Transverse colon (tissue), 4 donors: ENCODE measurements around the gene MAP4K3. TPM values are rescaled to one million over a fixed set of nuclear protein-coding genes. Genes with fewer than 3 reads are reported as not detected.
A peak's percentile ranks its signal among the peaks of the same experiment; 100 is the strongest.

Experiments used
- DNase-seq: peaks from one replicate; pipeline ENCODE4 v3.0.0-alpha.2; 2019
- H3K27ac ChIP-seq, 4 donors: fragments of 200-600 bp; sonication (generic); 2 replicates each; pipeline ENCODE4 v1.5.1; 2016 to 2018; ENCODE audit warnings: inconsistent platforms in 4 of 4
- H3K27me3 ChIP-seq: fragments of 200-600 bp; sonication (generic); 2 replicates; pipeline ENCODE4 v1.5.1; 2017; ENCODE audit warnings: inconsistent platforms
- H3K36me3 ChIP-seq, 4 donors: fragments of 200-600 bp; sonication (generic); 2 replicates each; pipeline ENCODE4 v1.5.1; 2017 to 2019; ENCODE audit warnings: inconsistent platforms in 4 of 4
- H3K4me1 ChIP-seq, 4 donors: fragments of 200-600 bp; sonication (generic); 2 replicates each; pipeline ENCODE4 v1.5.1; 2017 to 2020; ENCODE audit warnings: inconsistent platforms in 4 of 4
- H3K4me3 ChIP-seq, 4 donors: fragments of 200-600 bp; sonication (generic); 1 replicate in 1 of 4; 2 replicates in 3 of 4; pipeline versions ENCODE4 v1.5.1 to v1.6.1; 2017 to 2019; ENCODE audit warnings: inconsistent platforms in 4 of 4
- H3K9me3 ChIP-seq, 2 donors: fragments of 200-600 bp; sonication (generic); 2 replicates each; pipeline ENCODE4 v1.5.1; 2017 to 2019; ENCODE audit warnings: inconsistent platforms in 2 of 2
- EP300 ChIP-seq: sonication (generic); formaldehyde crosslinking; IDR thresholded peaks from one replicate; pipeline ENCODE4 v1.6.1; 2017; ENCODE audit warnings: antibody characterized with exemption, low read depth
- POLR2A ChIP-seq: fragments of 450-650 bp; IDR thresholded peaks from one replicate; pipeline ENCODE4 v1.6.1; 2016; ENCODE audit warnings: antibody characterized with exemption, mild to moderate bottlenecking, moderate library complexity
- POLR2AphosphoS5 ChIP-seq, 3 donors: sonication (generic); formaldehyde crosslinking; IDR thresholded peaks; one replicate each; pipeline ENCODE4 v1.6.1; 2016; ENCODE audit warnings: antibody characterized with exemption in 3 of 3
- WGBS, 2 donors: methylation state at CpG; one replicate each; pipeline ENCODE4 v1.1.5; 2018; ENCODE audit warnings: low coverage in 1 of 2; 5-methylcytosine and 5-hydroxymethylcytosine counted together
- in situ Hi-C, 4 donors: fragments of 200-750 bp; cut with MboI; loops; one replicate each; pipeline versions ENCODE4 v1.15.0 to v1.15.1; 2017; ENCODE audit warnings: low sequenced_read_pairs in 3 of 4, low pct_ligation_motif_present in 1 of 4, low pct_unique_long_range_greater_than_20kb in 1 of 4
- intact Hi-C: fragments of 100-400 bp; cut with DNase I; formaldehyde crosslinking; loops from one replicate; pipeline ENCODE4 v1.15.1; 2023; ENCODE audit warnings: low total_unique reads
- total RNA-seq, 4 donors: library from RNA; depleted of rRNA; stranded (reverse); fragments of >200 nt; gene quantifications; one replicate each; pipeline ENCODE4 v1.1.0, GENCODE V29; 2016
- TF ChIP-seq, protein P1 (sequence below), 5 experiments: fragments of 200-600 bp in 3 of 5; fragments of 450-650 bp in 2 of 5; sonication (generic) in 3 of 5; IDR thresholded peaks; 1 replicate in 2 of 5; 2 replicates in 3 of 5; pipeline ENCODE4 v1.5.1; 2016 to 2017; ENCODE audit warnings: antibody characterized with exemption in 5 of 5, inconsistent platforms in 3 of 5, mild to moderate bottlenecking in 2 of 5, moderate library complexity in 1 of 5

Gene MAP4K3
- total RNA-seq, 4 donors from 2014 or later: 42.6 to 131 (median 91.8) TPM

DNA sequence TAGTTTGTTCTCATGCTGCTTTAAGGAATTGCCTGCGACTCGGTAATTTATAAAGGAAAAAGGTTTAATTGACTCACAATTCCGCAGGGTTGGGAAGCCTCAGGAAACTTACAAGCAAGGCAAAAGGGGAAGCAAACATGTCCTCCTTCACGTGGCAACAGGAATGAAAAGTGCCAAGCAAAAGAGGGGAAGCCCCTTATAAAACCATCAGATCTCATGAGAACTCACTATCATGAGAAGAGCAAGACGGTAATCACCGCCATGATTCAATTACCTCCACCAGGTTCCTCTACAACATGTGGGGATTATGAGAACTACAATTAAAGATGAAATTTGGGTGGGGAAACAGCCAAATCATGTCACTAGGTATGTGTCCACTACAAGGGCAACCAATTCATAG lies 53.9 kb downstream of the MAP4K3 start:
- no peak for DNase-seq
- no peaks in the 10 kb centered on the region for H3K36me3 ChIP-seq
- H3K9me3 ChIP-seq: no peaks in the 10 kb centered on the region
- TF ChIP-seq POLR2AphosphoS5 (IDR thresholded peaks at IDR 0.05): no peak
- TF ChIP-seq, protein P1, sequence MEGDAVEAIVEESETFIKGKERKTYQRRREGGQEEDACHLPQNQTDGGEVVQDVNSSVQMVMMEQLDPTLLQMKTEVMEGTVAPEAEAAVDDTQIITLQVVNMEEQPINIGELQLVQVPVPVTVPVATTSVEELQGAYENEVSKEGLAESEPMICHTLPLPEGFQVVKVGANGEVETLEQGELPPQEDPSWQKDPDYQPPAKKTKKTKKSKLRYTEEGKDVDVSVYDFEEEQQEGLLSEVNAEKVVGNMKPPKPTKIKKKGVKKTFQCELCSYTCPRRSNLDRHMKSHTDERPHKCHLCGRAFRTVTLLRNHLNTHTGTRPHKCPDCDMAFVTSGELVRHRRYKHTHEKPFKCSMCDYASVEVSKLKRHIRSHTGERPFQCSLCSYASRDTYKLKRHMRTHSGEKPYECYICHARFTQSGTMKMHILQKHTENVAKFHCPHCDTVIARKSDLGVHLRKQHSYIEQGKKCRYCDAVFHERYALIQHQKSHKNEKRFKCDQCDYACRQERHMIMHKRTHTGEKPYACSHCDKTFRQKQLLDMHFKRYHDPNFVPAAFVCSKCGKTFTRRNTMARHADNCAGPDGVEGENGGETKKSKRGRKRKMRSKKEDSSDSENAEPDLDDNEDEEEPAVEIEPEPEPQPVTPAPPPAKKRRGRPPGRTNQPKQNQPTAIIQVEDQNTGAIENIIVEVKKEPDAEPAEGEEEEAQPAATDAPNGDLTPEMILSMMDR (IDR thresholded peaks at IDR 0.05): no peak
- TF ChIP-seq EP300: no peak
- no peak for TF ChIP-seq POLR2A
- intact Hi-C loops: loop anchor here (10.0 kb wide), 2 partner anchors 52 to 132 kb away; partner anchors contain the start of gene MAP4K3
- no peaks in the 10 kb centered on the region for H3K27me3 ChIP-seq
- in situ Hi-C loops: no loop called here
- H3K4me1 ChIP-seq: peaks cover 13 to 29% (median 22%) of the 10 kb centered on the region in 4 donors
- H3K4me3 ChIP-seq: no peak overlapping the region
- WGBS, 2 donors: 87 to 92% methylated on average over 3 to 6 of the region's 6 CpGs
- H3K27ac ChIP-seq: no peak overlapping the region

DNA sequence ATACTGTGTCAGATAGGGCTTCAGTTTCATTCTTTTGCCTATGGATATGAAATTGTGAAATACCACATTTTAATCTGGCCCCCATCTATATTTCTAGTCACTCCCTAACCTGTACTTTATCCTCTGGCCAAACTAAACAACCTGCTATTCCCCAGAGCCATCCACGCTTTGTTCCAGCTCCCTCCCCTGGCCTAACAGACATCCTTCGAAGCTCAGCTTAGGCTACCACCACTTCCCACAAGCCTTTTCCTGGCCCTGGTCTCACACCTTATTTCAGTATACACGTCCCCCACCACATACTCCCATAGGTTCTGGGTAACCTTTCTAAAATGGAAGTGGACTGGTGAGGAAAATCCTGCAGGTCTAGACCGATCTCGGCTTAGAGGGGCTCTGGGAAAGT lies 55.4 kb downstream of the MAP4K3 start:
- peak overlapping the region in 1 of 4 donors; percentile 5 for H3K27ac ChIP-seq
- intact Hi-C loops: loop anchor here (10.0 kb wide), 2 partner anchors 53 to 133 kb away; partner anchors contain the start of gene MAP4K3
- 71 to 75% methylated on average over 5 of the region's 5 CpGs for WGBS, 2 donors
- H3K9me3 ChIP-seq: no peaks in the 10 kb centered on the region
- no peak for DNase-seq
- TF ChIP-seq, protein P1 (IDR thresholded peaks at IDR 0.05): no peak
- TF ChIP-seq EP300 (no peak), POLR2A (no peak), POLR2AphosphoS5 (IDR thresholded peaks at IDR 0.05) (no peak)
- in situ Hi-C loops: no loop called here
- peaks cover 13 to 34% (median 22%) of the 10 kb centered on the region in 4 donors for H3K4me1 ChIP-seq
- H3K27me3 ChIP-seq: no peaks in the 10 kb centered on the region
- no peak overlapping the region for H3K4me3 ChIP-seq
- no peaks in the 10 kb centered on the region for H3K36me3 ChIP-seq

DNA sequence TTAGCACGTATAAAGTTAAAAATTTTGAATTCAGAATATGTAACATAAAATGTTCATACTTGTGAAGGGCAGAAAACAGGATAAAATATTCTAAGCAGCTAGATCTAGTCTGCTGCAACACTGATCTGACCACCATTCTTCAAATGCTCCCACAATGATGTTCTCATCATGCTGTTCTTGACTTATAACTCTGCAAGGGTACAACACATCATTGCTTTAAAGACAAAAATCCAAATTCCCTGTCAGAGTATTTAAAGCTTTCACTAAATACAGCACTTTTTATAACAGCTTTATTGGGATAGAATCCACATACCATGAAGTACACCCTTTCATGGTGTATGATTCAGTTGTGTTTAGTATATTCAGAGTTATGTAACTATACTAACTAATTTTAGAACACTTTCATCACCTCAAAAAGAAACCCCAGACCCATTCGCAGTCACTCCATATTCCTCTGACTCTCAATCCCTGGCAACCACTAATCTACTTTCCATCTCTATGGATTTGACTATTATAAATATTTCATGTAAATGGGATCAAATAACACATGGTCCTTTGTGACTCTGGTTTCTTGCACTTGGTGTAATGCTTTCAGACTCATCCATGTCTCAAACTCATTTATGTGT lies 56.4 kb downstream of the MAP4K3 start:
- no peaks in the 10 kb centered on the region for H3K9me3 ChIP-seq
- no peak for DNase-seq
- no peaks in the 10 kb centered on the region for H3K36me3 ChIP-seq
- peak overlapping the region; percentile 49 to 71 (median 64) for H3K27ac ChIP-seq
- TF ChIP-seq EP300 (no peak), POLR2AphosphoS5 (IDR thresholded peaks at IDR 0.05) (peak in 1 of 3 donors; percentile 43)
- intact Hi-C loops: loop anchor here (10.0 kb wide), 2 partner anchors 54 to 134 kb away; partner anchors contain the start of gene MAP4K3
- H3K27me3 ChIP-seq: no peaks in the 10 kb centered on the region
- 46 to 51% methylated on average over 2 of the region's 2 CpGs for WGBS, 2 donors
- H3K4me1 ChIP-seq: peaks cover 13 to 34% (median 22%) of the 10 kb centered on the region in 4 donors
- in situ Hi-C loops: no loop called here
- H3K4me3 ChIP-seq: no peak overlapping the region

DNA sequence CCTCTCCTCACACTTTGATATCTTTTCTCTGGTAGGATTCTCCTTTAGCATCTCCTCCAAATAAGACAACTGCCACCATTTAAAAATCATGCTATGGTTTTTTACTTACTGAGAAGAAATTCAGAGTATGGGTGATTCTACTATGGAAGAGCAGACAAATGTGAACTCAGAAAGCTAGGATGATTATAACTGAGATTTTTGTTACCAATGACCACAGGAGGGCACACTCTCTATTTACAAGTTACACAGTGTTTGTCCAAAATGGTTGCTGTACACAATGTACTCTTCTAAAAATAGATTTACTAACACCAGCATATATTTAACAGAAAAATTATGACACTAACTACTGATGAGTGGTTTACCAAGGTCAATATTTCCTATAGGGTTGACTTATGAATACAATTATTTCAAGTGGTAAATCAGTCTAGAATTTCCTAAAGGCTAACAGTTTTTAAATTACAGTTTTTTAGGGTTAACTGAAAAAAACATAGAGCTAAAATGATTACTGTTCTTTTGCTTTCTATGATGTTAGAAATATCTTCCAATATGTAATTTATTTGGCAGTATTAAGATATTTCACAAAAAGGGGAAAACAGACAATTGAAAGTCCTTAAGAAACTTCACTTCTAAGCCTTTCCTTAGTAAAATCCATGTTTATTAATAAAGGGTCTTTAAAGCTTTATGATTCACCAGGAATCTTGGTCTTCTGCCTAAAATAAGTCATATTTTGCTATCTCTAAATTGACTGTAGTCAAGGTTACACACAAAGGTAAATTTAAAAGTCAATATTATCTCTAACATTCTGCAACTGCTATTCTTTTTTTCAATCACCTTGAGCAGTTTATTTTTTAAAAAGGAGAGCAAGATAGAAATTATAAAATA lies 57.2 kb downstream of the MAP4K3 start:
- H3K27me3 ChIP-seq: no peaks in the 10 kb centered on the region
- peak overlapping the region; percentile 49 to 71 (median 64) for H3K27ac ChIP-seq
- intact Hi-C loops: loop anchor here (10.0 kb wide), 2 partner anchors 55 to 135 kb away; partner anchors contain the start of gene MAP4K3
- in situ Hi-C loops: no loop called here
- no peak overlapping the region for H3K4me3 ChIP-seq
- TF ChIP-seq POLR2A: no peak
- TF ChIP-seq POLR2AphosphoS5 (IDR thresholded peaks at IDR 0.05): peak in 2 of 3 donors; percentile 39 to 64
- TF ChIP-seq, protein P1 (IDR thresholded peaks at IDR 0.05): peak; percentile 53 to 69 (median 56)
- TF ChIP-seq EP300: no peak
- H3K36me3 ChIP-seq: no peaks in the 10 kb centered on the region
- H3K4me1 ChIP-seq: peaks cover 13 to 34% (median 22%) of the 10 kb centered on the region in 4 donors
- H3K9me3 ChIP-seq: no peaks in the 10 kb centered on the region
- no peak for DNase-seq
